Ishikawa (cell line): Measurements from ENCODE around the gene CFAP54.

Experiments used
- CEBPB ChIP-seq: IDR thresholded peaks from 2 replicates; pipeline ENCODE4 v1.6.1; 2012
- CREB1 ChIP-seq: IDR thresholded peaks from 2 replicates; pipeline ENCODE4 v1.6.1; 2012; ENCODE audit warnings: low read depth
- EGR1 ChIP-seq: IDR thresholded peaks from 2 replicates; pipeline ENCODE4 v1.6.1; 2012
- EP300 ChIP-seq: IDR thresholded peaks from 2 replicates; pipeline ENCODE4 v1.6.1; 2012; ENCODE audit warnings: borderline replicate concordance
- FOXM1 ChIP-seq: IDR thresholded peaks from 2 replicates; pipeline ENCODE4 v1.6.1; 2012; ENCODE audit warnings: low read depth, borderline replicate concordance
- NFIC ChIP-seq: IDR thresholded peaks from 2 replicates; pipeline ENCODE4 v1.6.1; 2012
- RAD21 ChIP-seq: IDR thresholded peaks from 2 replicates; pipeline ENCODE4 v1.6.1; 2012; ENCODE audit warnings: low read depth
- REST ChIP-seq: IDR thresholded peaks from 2 replicates; pipeline ENCODE4 v1.6.1; 2012; ENCODE audit warnings: low read depth, mild to moderate bottlenecking
- TAF1 ChIP-seq: IDR thresholded peaks from 2 replicates; pipeline ENCODE4 v1.6.1; 2012; ENCODE audit warnings: low read depth, mild to moderate bottlenecking
- TCF12 ChIP-seq: IDR thresholded peaks from 2 replicates; pipeline ENCODE4 v1.6.1; 2012; ENCODE audit warnings: low read depth
- TEAD4 ChIP-seq: IDR thresholded peaks from 2 replicates; pipeline ENCODE4 v1.6.1; 2012
- YY1 ChIP-seq: IDR thresholded peaks from 2 replicates; pipeline ENCODE4 v1.6.1; 2012; ENCODE audit warnings: low read depth
- ZBTB7A ChIP-seq: IDR thresholded peaks from 2 replicates; pipeline ENCODE4 v1.6.1; 2012; ENCODE audit warnings: low read depth
- TF ChIP-seq, protein P1 (sequence below): IDR thresholded peaks from 2 replicates; pipeline ENCODE4 v1.6.1; 2012
- TF ChIP-seq, protein P2 (sequence below): IDR thresholded peaks from 2 replicates; pipeline ENCODE4 v1.6.1; 2012

The CFAP54 gene

DNA sequence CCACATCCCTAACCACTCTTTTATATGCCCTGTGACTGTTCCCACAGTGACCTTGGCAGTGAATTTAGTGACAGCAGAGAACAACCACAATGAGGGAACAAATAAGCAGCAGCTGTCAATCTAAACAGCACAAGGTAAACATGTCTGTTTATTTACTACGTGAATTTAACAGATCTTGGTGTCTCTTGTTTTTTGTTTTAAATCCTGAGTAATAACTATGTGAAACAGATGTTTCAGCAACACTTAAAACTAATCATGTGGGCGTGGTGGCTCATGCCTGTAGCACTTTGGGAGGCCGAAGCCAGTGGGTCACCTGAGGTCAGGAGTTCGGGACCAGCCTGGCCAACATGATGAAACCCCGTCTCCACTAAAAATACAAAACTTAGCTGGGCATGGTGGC is 17.0 kb upstream of the CFAP54 start:
- TF ChIP-seq EGR1 (no peak), REST (no peak), RAD21 (no peak), YY1 (no peak), NFIC (no peak), CEBPB (no peak)

GRCh38 chr12:96473394-96474093 is 15.8 kb upstream of the CFAP54 start:
- no peak for TF ChIP-seq TCF12
- no peak for TF ChIP-seq CREB1
- TF ChIP-seq, protein P1, sequence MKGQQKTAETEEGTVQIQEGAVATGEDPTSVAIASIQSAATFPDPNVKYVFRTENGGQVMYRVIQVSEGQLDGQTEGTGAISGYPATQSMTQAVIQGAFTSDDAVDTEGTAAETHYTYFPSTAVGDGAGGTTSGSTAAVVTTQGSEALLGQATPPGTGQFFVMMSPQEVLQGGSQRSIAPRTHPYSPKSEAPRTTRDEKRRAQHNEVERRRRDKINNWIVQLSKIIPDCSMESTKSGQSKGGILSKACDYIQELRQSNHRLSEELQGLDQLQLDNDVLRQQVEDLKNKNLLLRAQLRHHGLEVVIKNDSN = no peak
- no peak for TF ChIP-seq FOXM1
- TF ChIP-seq, protein P2, sequence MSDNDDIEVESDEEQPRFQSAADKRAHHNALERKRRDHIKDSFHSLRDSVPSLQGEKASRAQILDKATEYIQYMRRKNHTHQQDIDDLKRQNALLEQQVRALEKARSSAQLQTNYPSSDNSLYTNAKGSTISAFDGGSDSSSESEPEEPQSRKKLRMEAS = no peak
- no peak for TF ChIP-seq EGR1
- no peak for TF ChIP-seq CEBPB
- TF ChIP-seq NFIC = no peak

DNA sequence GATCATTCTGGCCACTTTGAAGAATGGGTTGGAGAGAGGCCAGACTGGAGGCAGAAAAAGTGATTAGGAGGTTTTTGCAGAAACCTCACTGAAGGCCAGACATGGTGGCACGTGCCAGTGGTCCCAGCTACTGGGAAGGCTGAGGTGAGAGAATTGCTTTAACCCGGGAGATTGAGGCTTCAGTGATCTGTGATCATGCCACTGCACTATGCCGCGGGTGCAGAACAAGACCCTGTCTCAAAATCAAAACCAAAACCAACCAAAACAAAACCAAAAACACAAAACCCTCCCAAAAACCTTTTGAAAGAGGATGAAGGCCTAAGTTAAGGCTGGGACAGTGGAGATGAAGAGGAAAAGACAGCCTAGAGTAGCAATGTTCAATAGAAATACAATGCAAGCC is 15.2 kb upstream of the CFAP54 start:
- TF ChIP-seq TCF12 (no peak), YY1 (no peak), NFIC (no peak), ZBTB7A (no peak)

GRCh38 chr12:96478011-96478410 is 11.4 kb upstream of the CFAP54 start:
- no peak for TF ChIP-seq TCF12
- TF ChIP-seq, protein P1 = no peak
- TF ChIP-seq EP300 = no peak
- TF ChIP-seq ZBTB7A = no peak
- no peak for TF ChIP-seq YY1
- no peak for TF ChIP-seq CREB1
- no peak for TF ChIP-seq NFIC
- no peak for TF ChIP-seq CEBPB
- TF ChIP-seq REST = no peak
- TF ChIP-seq TEAD4 = no peak
- TF ChIP-seq, protein P2 = no peak
- TF ChIP-seq FOXM1 = no peak
- TF ChIP-seq TAF1 = no peak
- TF ChIP-seq EGR1 = no peak
- no peak for TF ChIP-seq RAD21

GRCh38 chr12:96482086-96482485 is 7.3 kb upstream of the CFAP54 start:
- TF ChIP-seq EGR1 (no peak), RAD21 (no peak)

DNA sequence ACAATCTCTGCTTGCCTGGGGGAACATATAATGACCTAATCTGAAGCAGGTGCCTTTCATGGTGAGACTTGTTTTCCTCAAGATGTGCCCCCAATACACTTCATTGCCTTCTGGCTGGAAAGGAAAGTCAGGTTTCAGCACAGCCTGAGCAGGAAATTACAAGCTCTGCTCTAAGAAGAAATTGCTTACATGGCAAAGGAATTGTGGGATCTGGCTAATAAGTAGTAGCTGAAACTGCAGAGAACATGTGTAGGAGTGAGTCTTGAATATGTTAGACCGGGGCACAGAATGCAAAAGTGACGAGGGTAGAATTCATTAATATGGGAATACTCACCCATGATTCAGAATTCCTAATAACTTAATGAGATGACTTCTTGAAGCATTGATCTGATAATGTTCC is 6.3 kb upstream of the CFAP54 start:
- TF ChIP-seq CEBPB (no peak), TAF1 (no peak), NFIC (no peak), FOXM1 (no peak), REST (no peak), TEAD4 (no peak), EP300 (no peak), TCF12 (no peak), YY1 (no peak), CREB1 (no peak), EGR1 (no peak), ZBTB7A (no peak), RAD21 (no peak)
- TF ChIP-seq, protein P1 = no peak
- TF ChIP-seq, protein P2 = no peak
